Limb (tissue), 2 donors: ENCODE results near the gene KRTAP20-1.

Source experiments
- DNase-seq, 2 donors: peaks; one replicate each; pipeline ENCODE4 v3.0.0-alpha.2; 2016; ENCODE audit errors: extremely low spot score in 2 of 2

KRTAP20-1 gene

GRCh38 chr21:30646904-30647414, 30.7 kb downstream of the KRTAP20-1 start:
- DNase-seq, result no peak

GRCh38 chr21:30652891-30653290, 36.7 kb downstream of the KRTAP20-1 start:
- no peak for DNase-seq
